TTC549 (cell line): Measurements from ENCODE around the gene STAM.

Source experiments
- FAIRE-seq: peaks from 2 replicates; lab custom pipeline; 2012; peaks lifted over from hg19 to GRCh38; lab: Jason Lieb, UNC

The STAM gene

DNA sequence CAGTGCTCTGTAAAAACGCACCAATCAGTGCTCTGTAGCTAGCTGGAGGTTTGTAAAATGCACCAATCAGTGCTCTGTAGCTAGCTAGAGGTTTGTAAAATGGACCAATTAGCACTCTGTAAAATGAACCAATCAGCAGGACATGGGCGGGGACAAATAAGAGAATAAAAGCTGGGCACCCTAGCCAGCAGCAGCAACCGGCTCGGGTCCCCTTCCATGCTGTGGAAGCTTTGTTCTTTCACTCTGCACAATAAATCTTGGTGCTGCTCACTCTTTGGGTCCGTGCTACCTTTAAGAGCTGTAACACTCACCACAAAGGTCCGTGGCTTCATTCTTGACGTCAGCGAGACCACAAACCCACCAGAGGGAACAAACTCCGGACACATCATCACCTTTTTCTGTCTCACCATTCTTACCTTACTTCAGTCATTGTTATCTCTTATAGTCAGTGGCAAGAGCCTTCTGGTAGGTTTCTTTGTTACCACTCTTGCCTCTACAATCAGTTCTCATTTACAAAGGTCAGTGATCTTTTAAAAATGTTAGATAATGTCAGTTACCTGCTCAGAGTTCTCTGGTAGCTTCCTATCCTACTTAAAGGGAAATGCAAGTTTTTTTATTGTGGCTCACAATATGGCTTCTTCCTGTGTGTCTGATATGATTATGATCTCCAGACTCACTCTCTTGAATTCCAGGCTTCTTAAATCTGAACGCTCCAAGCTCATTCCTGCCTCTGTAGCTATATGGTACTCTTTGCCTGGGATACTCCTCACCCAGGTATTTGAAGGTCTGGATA, 4.5 kb downstream of the STAM start:
- FAIRE-seq, result no peak

DNA sequence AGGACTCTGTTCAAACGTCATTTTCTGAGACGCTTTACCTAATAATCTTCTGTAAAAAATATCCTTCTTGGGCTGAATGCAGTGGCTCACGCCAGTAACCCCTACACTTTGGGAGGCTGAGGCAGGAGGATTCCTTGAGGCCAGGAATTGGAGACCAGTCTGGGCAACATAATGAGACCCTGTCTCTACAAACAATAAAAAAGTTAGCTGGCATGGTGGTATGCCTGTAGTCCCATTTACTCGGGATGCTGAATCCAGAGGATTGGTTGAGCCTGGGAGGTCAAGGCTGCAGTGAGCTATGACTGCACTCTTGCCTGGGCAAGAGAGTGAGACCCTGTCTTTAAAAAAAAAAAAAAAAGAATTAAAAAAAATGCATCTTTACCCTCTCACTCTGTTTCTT, 5.1 kb downstream of the STAM start:
- FAIRE-seq, result no peak

DNA sequence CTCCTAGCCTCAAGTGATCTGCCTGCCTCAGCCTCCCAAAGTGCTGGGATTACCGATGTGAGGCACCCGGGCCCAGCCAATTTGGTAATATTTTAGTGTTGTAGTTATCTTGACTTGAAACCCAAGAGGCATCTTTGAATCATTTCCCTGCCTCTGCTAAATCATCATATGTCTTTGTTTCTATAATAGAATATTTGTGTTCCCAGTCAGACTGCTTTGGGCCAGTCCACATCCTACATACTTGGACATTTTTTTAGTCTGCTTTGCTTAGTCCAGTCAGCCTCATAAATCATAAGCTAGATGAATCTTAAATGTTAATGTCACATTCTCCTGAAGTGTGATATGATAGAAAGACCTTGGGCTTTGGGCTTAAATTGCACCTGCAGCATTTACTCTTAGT, 5.9 kb downstream of the STAM start:
- FAIRE-seq, result no peak

DNA sequence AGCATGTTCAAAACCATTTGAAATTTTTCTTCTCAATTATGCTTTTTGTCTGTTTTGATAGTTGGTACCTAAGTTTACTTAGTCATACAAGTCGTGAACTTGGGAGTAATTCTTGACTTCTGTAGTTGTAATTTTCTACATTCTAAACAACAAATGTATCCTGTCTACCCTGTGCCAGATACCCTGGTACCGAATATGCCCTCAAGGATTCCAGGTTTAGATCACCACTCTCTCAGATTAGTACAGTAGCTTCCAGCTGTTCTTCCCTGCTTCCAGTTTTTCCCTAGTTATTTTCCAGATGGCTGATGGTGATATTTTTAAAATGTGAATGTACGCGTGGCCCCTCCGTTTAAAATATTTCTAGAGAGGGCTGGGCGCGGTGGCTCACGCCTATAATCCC, 6.5 kb downstream of the STAM start:
- no peak for FAIRE-seq

DNA sequence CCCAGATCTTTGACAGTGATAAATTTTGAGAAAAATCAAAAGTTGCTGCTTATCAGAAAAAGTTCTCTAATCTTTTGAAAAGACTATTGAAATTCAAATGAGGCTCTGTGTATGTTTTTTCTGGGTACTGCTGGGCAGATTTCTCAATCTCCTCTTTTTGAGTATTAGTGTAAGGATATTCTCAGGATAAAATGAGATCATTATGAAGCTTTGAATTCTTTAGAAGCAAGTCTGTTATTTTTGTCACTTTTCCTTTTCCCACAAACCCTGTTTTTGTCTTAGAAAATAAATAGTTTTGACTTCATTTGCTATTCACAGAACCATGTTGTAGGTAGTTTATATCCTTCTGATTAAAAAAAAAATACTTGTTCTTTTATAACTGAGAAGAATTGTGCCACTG, 7.9 kb downstream of the STAM start:
- no peak for FAIRE-seq

DNA sequence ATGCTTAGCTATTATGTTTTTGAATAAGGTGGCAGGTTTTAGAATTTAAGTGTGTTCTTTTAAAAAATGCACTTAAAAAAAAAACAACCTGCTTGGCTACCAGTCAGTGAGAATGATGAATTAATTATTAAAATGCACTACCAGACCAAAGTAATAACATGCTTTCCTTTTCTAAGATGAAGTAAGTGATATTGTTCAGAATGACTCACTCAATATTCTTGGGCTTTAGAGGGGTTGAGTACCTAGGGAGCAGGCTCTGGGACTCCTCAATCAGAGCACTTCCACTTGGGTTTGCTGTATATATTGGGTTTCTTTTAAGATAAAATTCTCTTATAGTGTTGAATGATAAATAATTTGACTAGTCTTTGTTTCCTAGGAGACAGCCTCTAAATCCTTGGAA, 8.6 kb downstream of the STAM start:
- no peak for FAIRE-seq

DNA sequence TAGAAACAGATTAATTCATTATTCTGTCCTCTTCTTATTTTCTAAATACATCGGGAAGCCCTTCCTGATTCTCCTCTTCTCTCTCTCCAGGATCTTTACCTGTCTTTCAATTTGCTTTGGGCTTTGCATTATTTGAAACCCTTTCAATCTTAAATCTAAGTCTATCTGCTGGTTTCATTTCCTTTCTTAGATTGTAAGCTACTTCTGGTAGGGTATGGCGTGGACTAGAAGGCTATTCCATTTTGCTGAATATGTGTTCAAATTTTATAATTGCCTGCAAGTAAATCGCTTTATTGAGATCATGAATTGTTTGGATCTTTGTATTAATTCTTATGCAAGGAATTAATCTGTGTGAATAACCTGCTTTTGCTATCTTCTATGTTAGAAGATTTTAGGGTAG, 11.1 kb downstream of the STAM start:
- no peak for FAIRE-seq

DNA sequence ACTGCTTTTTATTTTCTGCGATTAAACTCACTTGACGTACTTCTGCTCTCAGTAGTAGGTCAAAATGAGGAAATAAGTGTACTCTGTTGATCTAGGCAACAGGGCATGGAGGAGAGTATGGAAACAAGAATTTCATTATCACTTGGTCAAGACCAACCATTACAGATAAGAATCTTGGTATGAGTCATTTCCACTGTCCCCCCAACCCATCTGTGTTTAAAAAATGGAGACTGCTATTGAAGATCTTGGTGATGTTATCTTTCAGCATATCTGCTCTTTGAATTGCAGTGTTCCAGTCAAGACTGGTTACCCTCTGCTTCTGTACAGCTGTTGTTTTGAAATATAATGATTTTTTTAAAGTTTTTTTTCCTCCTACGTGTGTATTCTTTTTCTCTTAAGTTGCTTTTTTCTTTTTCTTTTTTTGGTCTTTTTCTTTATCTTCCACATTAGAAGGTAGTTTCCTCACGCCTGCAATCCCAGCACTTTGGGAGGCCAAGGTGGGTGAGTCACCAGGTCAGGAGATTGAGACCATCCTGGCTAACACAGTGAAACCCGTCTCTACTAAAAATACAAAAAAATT, 11.7 kb downstream of the STAM start:
- FAIRE-seq, result no peak

DNA sequence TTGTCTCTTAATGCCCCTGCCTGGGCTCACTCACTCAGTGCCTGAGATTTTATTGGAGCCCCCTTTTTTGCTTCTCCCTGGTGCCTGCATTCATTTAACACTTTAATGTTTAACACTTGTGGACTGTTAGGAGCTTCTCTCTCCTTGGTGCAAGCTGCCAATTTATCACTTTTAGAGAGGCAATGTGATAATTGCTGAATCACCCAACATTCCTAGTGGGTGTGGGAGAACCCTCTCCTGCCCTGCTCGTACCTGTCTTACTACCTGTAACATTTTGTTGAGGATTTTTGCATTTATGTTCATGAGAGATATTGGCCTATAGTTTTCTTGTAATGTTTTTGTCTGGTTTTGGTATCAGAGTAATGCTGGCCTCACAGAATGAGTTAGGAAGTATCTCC, 13.2 kb downstream of the STAM start:
- FAIRE-seq, result no peak

DNA sequence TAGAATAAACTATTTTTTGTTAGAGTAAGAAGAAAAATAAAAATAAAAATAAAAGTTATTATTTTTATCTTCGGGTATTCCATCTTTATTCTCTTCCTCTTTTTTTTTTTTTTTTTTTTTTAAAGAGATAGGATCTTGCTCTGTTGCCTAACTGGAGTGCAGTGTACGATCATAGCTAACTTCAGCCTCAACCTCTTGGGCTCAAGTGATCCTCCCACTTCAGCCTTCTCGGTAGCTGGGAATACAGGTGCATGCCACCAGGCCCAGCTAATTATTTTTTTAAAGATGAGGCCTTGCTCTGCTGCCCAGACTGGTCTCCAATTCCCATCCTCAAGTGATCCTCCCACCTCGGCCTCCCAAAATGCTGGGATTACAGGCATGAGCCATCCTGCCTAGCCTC, 15.4 kb downstream of the STAM start:
- no peak for FAIRE-seq

DNA sequence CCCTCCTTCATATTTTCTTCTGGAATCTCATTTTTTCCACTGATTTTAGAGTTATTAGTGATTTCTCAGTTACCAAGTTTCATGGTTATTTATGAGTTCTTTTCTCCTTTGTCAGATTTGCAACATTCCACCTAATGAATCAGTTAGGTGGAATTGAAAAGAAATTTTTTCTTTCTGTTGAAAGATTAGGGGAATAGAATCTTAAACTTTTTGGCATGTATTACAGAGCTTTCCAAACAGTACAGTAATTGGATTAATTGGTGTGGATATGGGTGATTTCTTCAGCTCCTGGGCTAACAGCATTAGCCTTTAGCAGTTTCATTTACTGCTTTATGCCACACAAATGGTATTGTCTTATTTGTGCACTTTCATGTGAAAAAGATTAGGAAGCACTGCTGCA, 17.0 kb downstream of the STAM start:
- no peak for FAIRE-seq

DNA sequence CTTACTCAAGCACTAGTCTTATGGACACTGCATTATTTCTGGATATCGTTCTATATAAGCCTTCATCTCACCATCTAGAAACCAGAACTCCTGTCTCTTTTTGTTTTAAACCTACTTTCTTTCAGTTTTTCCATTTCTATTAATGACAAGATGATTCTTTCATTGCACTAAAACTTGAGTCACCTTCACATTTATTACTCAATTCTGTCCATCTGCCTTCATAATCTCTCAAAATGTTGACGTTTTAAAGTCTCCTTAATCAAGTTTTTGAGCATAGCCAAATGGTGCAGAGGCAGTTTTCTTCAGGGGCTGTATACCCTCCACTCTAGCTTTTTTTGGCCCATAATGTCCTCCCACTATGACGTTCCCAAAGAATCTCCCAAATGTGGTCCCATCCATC, 17.6 kb downstream of the STAM start:
- no peak for FAIRE-seq

DNA sequence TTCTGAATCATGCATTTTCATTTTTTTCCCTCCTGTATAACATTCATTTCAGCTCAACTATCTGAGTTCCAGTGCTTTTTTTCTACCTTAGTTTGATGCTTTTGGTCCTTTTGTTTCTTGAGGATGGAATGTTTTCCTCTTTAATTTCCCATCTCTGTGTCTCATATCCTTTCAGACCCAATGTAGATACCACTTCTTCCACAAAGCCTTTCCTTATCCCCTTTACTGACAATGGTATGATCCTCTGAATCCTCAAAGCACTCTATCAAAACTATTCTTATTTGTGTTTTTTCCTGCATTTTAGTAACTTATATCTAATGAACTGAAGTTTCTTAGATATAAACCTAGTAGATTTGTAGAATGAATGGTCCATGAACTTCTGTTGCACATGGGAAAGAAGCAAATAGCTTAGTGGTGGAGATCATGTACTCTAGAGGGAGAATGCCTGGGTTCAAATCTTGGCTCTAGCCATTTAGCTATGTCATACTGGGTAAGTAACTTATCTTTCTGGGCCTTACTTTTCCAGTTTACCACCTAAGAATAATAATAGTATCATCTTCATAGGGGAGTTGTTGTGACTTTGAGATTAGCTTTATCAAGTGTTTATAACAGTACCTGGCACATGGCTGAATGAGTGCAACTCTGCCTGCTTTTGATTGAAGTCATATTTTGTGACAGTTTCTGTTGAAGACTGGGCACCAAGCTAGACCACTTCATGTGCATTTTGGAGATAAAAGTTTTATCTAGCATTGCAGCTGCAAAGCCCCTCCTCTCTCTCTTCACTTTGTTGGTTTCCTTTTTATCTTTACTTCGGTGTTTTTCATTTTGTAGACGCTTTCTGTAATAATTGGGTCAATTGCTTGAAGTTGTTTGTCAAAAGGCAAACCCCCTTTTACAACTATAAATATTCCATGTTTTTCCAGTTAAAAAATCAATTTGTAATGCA, 18.5 kb downstream of the STAM start:
- no peak for FAIRE-seq

DNA sequence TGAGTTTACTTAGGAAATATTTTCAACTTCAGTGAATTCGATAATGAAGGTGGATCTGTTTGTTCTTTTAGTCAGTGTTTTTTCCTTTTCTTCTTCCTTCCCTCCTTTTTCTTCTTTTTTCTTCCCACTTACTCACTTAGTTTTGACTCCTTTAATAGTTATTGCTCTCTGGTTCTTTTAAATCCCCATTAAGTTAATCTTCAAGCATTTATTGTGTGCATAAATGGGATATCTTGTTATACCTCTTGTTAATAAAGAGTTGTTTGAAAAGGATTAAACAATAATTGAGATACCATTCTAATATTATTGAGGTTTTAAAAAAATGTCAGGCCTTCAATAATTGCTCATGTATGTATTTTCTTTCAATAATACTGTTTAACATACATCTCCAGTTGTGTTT, 19.5 kb downstream of the STAM start:
- FAIRE-seq, result no peak

DNA sequence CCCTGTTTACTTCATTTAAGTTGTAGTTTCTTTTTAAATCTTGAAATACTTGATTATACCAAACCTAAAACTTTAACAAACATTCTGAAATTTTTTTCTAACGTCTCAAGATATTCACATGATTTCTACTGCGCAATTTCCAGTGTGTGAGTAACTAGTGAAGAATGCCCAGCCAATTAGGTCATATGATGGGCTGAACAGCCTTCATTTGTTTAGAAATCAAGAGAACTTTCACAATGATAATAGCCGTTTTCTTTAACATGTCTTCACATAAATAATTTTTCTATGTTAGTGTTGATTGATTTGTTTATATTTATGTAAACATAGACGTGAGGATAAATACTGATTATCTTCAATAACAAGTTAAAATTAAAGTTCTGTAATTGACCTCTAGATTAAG, 21.8 kb downstream of the STAM start:
- no peak for FAIRE-seq

DNA sequence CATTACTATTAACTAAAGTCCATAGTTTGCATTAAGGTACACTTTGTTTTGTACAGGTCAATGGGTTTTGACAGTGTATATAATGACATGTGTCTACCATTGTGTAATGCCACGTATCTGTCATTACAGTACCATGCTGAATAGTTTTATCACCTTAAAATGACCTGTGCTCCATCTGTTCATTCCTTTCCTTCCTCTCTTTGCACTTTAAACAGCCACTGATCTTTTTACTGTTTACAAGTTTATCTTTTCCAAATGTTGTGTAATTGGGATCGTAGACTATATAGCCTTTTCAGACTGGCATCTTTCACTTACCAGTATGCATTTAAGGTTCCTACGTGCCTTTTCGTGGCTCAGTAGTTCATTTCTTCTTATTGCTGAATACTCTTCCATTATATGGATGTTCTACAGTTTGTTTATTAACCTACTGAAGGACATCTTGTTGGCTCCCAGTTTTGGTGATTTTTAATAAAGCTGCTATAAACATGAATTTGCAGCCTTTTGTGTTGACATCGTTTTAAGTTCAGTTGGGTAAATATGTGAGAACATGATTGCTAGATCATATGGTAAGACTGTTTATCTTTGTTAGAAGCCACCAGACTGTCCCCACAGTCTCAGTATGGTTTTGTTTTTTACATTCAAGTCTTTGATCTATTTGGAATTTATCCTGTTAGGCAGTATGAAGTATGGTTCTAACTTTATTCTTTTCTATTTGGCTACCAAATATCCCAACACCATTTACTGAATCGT, 24.7 kb downstream of the STAM start:
- FAIRE-seq, result no peak

DNA sequence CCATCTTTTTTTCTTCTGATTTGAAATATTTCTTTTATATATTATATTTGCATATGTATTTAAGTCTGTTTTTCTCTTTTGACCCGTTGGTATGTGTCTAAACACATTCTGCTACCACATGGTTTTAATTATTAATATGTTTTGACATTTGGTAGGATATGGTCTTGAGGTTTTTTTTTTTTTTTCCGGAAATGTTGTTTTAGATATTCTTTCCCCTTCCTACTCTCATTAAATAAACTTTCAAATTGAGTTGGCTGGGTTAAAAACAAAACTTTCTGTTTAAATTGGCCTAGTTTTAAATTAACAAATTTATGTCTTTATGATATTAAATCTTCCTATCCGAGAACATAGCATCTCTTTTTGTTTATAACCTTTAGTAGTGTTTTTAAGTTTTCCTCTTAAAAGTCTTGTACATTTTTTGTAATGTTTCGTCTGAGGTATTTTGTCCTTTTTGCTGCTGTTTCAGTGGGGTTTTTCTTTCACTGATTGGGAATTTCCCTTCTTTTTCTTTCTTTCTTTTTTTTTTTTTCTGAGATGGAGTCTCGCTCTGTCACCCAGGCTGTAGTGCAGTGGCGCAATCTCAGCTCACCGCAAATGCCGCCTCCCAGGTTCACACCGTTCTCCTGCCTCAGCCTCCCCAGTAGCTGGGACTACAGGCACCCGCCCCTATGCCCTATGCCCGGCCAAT, 25.4 kb downstream of the STAM start:
- FAIRE-seq, result no peak

DNA sequence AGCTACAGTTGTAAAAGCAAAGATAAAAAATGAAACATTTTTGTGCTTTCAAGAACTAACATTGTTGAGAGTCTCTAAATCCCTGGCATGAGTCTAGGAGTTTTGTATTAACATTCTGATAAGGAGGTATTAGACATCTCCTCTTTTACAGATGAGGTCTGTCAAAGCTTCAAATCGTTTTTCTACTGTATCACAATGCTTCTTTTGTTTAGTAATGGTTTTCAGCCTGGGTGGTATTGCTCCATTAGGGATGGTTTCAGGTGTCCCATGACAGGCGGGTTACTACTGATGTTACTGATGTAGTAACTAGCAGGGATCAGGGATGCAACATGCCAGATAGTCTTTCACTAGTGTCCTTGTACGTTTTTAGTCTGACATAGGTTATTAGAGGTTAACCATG, 27.4 kb downstream of the STAM start:
- no peak for FAIRE-seq

DNA sequence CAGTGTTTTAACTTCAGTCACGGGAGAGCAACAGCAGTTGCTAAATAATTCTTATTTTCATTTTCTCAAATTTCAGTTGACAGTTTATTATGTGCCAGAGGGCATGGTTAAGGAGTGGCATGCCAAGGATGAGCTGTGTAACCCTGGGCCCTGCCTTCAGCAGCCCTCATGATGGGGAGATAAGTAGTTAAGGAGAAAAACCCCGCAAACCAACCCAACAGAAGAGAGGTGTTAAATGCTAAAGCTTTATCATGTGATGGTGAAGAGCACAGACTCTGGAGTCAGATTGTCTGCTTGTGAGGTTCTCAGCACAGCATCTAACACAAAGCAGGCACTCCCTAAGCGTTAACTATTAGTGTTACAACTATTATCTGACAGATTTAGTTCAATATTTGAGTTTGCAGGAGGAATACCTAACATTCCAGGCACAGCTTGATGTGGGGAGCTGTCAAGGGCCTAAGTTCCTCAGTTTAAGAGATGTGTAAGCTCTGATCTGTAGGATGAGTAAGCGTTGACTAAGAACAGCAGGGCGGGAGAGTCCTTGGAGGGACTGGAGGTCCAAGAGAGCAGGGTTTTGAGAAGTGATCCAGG, 29.6 kb downstream of the STAM start:
- FAIRE-seq, result no peak

DNA sequence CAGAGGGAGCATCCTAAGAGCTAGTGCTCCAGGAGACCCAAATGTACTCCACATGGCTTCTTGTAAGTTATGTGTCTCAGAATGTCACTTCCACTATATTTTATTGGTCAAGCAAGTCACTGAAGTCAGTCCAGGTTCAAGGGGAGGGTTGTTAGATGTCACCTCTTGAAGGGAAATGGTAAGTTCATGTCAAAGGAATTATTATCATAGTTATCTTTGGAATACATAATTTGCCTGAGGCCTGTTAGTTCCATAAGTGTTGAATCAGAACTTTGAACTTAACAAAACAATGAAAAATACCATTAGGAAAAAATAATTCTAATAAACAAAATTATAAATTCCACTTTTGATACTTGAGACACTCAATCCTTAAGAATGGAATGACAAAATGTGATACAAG, 30.6 kb downstream of the STAM start:
- FAIRE-seq, result no peak

DNA sequence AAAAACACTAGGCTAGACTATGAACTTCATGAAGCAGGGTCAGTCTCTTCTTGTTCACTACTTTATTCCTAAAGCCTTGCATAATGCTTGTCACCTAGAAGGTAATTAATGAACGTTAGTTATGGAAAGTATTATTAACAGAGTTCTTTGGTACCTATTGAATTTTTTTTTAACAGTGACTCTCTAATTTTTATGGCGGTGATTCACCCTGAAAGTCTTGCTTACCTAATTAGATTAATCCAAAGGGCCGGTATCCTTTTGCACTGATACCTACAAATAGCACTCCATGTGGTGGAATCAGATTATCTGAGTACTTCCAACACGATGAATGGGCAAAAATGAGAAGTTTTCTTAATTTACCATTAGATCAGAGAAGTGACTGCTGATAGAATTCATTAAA, 31.7 kb downstream of the STAM start:
- FAIRE-seq, result no peak

DNA sequence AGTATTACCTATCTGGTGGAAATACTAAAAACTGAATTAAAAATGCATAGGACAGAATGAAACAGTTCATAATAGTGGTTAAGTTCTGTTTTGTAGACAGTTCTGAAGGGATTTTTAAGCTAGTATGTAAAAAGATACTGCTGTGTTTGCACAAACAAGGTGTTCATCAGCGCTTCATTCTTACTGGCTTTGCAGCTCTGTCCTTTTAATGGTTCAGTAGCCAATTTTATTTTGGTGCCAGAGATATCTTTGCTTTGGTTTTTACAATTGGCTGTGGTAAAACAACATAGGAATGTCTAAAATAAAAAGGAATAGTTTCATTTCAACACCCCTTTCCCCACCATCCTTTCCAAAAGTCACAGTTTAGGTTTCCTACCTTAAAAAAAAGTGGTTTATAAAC, 33.0 kb downstream of the STAM start:
- FAIRE-seq, result no peak
